Ascending aorta (tissue), 1 donor: Measurements from ENCODE around the gene FOSB. TPM values are rescaled to one million over a fixed set of nuclear protein-coding genes. Genes with fewer than 3 reads are reported as not detected.

ENCODE experiments used
- total RNA-seq: library from RNA; depleted of rRNA; stranded (reverse); fragments of >200 nt; gene quantifications from one replicate; pipeline ENCODE4 v1.1.0, GENCODE V29; 2016

Gene FOSB
- total RNA-seq, 1 donor from 2014 or later: 511 TPM

Other genes with a start within 250 kb of the FOSB start
- 33.5 TPM for gene EXOC3L2, start 222.6 kb upstream of the FOSB start, total RNA-seq
- gene MARK4, start 216.7 kb upstream of the FOSB start, total RNA-seq: 22.8 TPM
- gene CKM, start 145.1 kb upstream of the FOSB start, total RNA-seq: not detected
- not detected for gene KLC3, start 127.2 kb upstream of the FOSB start, total RNA-seq
- gene ERCC2, start 97.4 kb upstream of the FOSB start, total RNA-seq: 22.4 TPM
- gene PPP1R13L, start 62.9 kb upstream of the FOSB start, total RNA-seq: 27.8 TPM
- 3.7 TPM for gene POLR1G, start 61.4 kb upstream of the FOSB start, total RNA-seq
- gene ERCC1, start 44.1 kb upstream of the FOSB start, total RNA-seq: 142 TPM
- 37.1 TPM for gene RTN2, start 29.1 kb downstream of the FOSB start, total RNA-seq
- 2.2 TPM for gene PPM1N, start 30.4 kb downstream of the FOSB start, total RNA-seq
- gene VASP, start 39.5 kb downstream of the FOSB start, total RNA-seq: 110 TPM
- gene OPA3, start 116.8 kb downstream of the FOSB start, total RNA-seq: 4.5 TPM
- gene GPR4, start 134.2 kb downstream of the FOSB start, total RNA-seq: 14.0 TPM
- 129 TPM for gene EML2, start 171.4 kb downstream of the FOSB start, total RNA-seq
- gene GIPR, start 200.2 kb downstream of the FOSB start, total RNA-seq: not detected
- 71.1 TPM for gene SNRPD2, start 224.0 kb downstream of the FOSB start, total RNA-seq
- 7.2 TPM for gene QPCTL, start 224.7 kb downstream of the FOSB start, total RNA-seq